Measurements from ENCODE around the gene PRR4. TPM values are rescaled to one million over a fixed set of nuclear protein-coding genes. Genes with fewer than 3 reads are reported as not detected.

Gene PRR4
- polyA plus RNA-seq, 3 donors: 5.9 to 11.3 (median 11.3) TPM

- DNase-seq: no peak
Measured at GRCh38 chr12:10807186-10807585, 42.1 kb downstream of the PRR4 start, which contains the start of gene TAS2R8. TAS2R8 (minus strand) TSS chr12:10807286; CDS start chr12:10806980, 306 bp downstream.

GRCh38 chr12:10802587-10802986, 46.7 kb downstream of the PRR4 start, which contains the start of gene TAS2R7:
TAS2R7 (minus strand) TSS chr12:10802627; CDS start chr12:10802570, 57 bp downstream.
- no peak for DNase-seq

- no peak for DNase-seq
Measured at GRCh38 chr12:10801741-10802140, 47.5 kb downstream of the PRR4 start.

Other genes starting within 250 kb of the PRR4 start
- 10 to 100 TPM; 36.4 to 43.2 (median 41.1) TPM for gene MAGOHB, start 235.9 kb downstream of the PRR4 start, polyA plus RNA-seq (ENCODE audit: insufficient read length in 3 of 3)
- 1 to 10 TPM in 2 of 3 donors, under 1 TPM in 1; 0.67 to 1.8 (median 1.1) TPM for gene STYK1, start 175.4 kb downstream of the PRR4 start, polyA plus RNA-seq (ENCODE audit: insufficient read length in 3 of 3)
- 100 to 1,000 TPM; 224 to 279 (median 226) TPM for gene YBX3, start 126.2 kb downstream of the PRR4 start, polyA plus RNA-seq (ENCODE audit: insufficient read length in 3 of 3)
- gene TAS2R7, start 46.8 kb downstream of the PRR4 start, polyA plus RNA-seq (ENCODE audit: insufficient read length in 3 of 3): not detected
- not detected for gene TAS2R8, start 42.2 kb downstream of the PRR4 start, polyA plus RNA-seq (ENCODE audit: insufficient read length in 3 of 3)
- gene TAS2R9, start 39.3 kb downstream of the PRR4 start, polyA plus RNA-seq (ENCODE audit: insufficient read length in 3 of 3): not detected
- 1 to 10 TPM; 1.6 to 3.6 (median 3.1) TPM for gene TAS2R10, start 23.1 kb downstream of the PRR4 start, polyA plus RNA-seq (ENCODE audit: insufficient read length in 3 of 3)
- 10 to 100 TPM; 12.7 to 16.6 (median 15.1) TPM for gene PRH1, start 34.8 kb upstream of the PRR4 start, polyA plus RNA-seq (ENCODE audit: insufficient read length in 3 of 3)
- under 1 TPM; 0.10 to 0.25 (median 0.13) TPM for gene TAS2R13, start 60.1 kb upstream of the PRR4 start, polyA plus RNA-seq (ENCODE audit: insufficient read length in 3 of 3)
- gene PRH2, start 79.8 kb upstream of the PRR4 start, polyA plus RNA-seq (ENCODE audit: insufficient read length in 3 of 3): under 1 TPM; 0.37 to 0.43 (median 0.40) TPM
- 1 to 10 TPM; 2.6 to 5.3 (median 5.1) TPM for gene TAS2R14, start 89.8 kb upstream of the PRR4 start, polyA plus RNA-seq (ENCODE audit: insufficient read length in 3 of 3)
- under 1 TPM; 0.09 to 0.24 (median 0.18) TPM for gene TAS2R50, start 137.4 kb upstream of the PRR4 start, polyA plus RNA-seq (ENCODE audit: insufficient read length in 3 of 3)
- 1 to 10 TPM in 2 of 3 donors, under 1 TPM in 1; 0.85 to 2.8 (median 2.5) TPM for gene TAS2R20, start 148.8 kb upstream of the PRR4 start, polyA plus RNA-seq (ENCODE audit: insufficient read length in 3 of 3)
- gene TAS2R19, start 173.1 kb upstream of the PRR4 start, polyA plus RNA-seq (ENCODE audit: insufficient read length in 3 of 3): 1 to 10 TPM; 1.4 to 1.6 (median 1.5) TPM
- gene TAS2R31, start 181.9 kb upstream of the PRR4 start, polyA plus RNA-seq (ENCODE audit: insufficient read length in 3 of 3): 1 to 10 TPM in 2 of 3 donors, under 1 TPM in 1; 0.88 to 2.0 (median 2.0) TPM
- gene TAS2R46, start 212.8 kb upstream of the PRR4 start, polyA plus RNA-seq (ENCODE audit: insufficient read length in 3 of 3): under 1 TPM in 2 of 3 donors, not detected in 1; 0.14 to 0.19 TPM
- gene TAS2R43, start 242.8 kb upstream of the PRR4 start, polyA plus RNA-seq (ENCODE audit: insufficient read length in 3 of 3): under 1 TPM; 0.30 to 0.65 (median 0.33) TPM

Measured in renal pelvis (tissue), 4 donors.